Common myeloid progenitor, CD34-positive (primary cell): ENCODE data around the gene AP3D1.
"Not testable (repeated sequence)": the region's sequence is repeated elsewhere in the genome, so short reads cannot be mapped to it uniquely, and the experiment has no call there.

Experiments
- CTCF ChIA-PET: fragments of 350-600 bp; sonication (Branson Sonifier 250); formaldehyde crosslinking; loops from one replicate; lab custom pipeline; 2021; ENCODE audit warnings: antibody characterized with exemption; lab: Charles Lee
- POLR2A ChIA-PET: fragments of 350-600 bp; sonication (Branson Sonifier 250); formaldehyde crosslinking; loops from one replicate; lab custom pipeline; 2021; ENCODE audit warnings: antibody characterized with exemption; lab: Charles Lee
- DNase-seq, 3 donors: peaks; one replicate each; pipeline versions ENCODE4 v3.0.0 to v3.0.0-alpha.2; 2013
- H3K27ac ChIP-seq, 2 experiments: 1 replicate in 1 of 2; 2 replicates in 1 of 2; pipeline ENCODE4 v1.7.0; 2013; ENCODE audit warnings: inconsistent platforms in 2 of 2, low read length in 2 of 2, mild to moderate bottlenecking in 2 of 2, low read depth in 1 of 2, moderate library complexity in 1 of 2; ENCODE audit not compliant: severe bottlenecking in 2 of 2, insufficient read depth in 1 of 2, poor library complexity in 1 of 2
- H3K27me3 ChIP-seq, 5 experiments: replicated peaks in 2 of 5; 1 replicate in 3 of 5; 2 replicates in 2 of 5; pipeline versions ENCODE4 v1.6.1 to v1.7.0; 2013; ENCODE audit warnings: low read length in 4 of 5, mild to moderate bottlenecking in 2 of 5, moderate library complexity in 2 of 5, inconsistent platforms in 1 of 5; ENCODE audit not compliant: insufficient read depth in 5 of 5, control insufficient read depth in 4 of 5
- H3K36me3 ChIP-seq, 4 experiments: 1 replicate in 2 of 4; 2 replicates in 2 of 4; pipeline versions ENCODE4 v1.6.1 to v1.7.0; 2013; ENCODE audit warnings: low read length in 3 of 4, control low read depth in 1 of 4, mild to moderate bottlenecking in 1 of 4; ENCODE audit not compliant: control insufficient read depth in 4 of 4, insufficient read depth in 4 of 4
- H3K4me1 ChIP-seq, 4 experiments: 1 replicate in 3 of 4; 2 replicates in 1 of 4; pipeline versions ENCODE4 v1.6.1 to v1.7.1; 2013; ENCODE audit warnings: low read length in 3 of 4, mild to moderate bottlenecking in 3 of 4, control low read depth in 1 of 4, inconsistent platforms in 1 of 4, moderate library complexity in 1 of 4; ENCODE audit not compliant: control insufficient read depth in 4 of 4, insufficient read depth in 4 of 4; ENCODE audit errors: control extremely low read depth in 1 of 4
- H3K4me3 ChIP-seq, 7 experiments: 1 replicate in 4 of 7; 2 replicates in 3 of 7; pipeline versions ENCODE4 v1.5.1 to v1.7.0; 2013; ENCODE audit warnings: mild to moderate bottlenecking in 7 of 7, low read length in 6 of 7, moderate library complexity in 6 of 7, inconsistent platforms in 2 of 7, low read depth in 2 of 7, control low read depth in 1 of 7; ENCODE audit not compliant: insufficient read depth in 4 of 7, control insufficient read depth in 1 of 7; ENCODE audit errors: extremely low read depth in 1 of 7
- H3K9me3 ChIP-seq, 5 experiments: 1 replicate in 4 of 5; 2 replicates in 1 of 5; pipeline versions ENCODE4 v1.6.1 to v1.7.1; 2013; ENCODE audit warnings: low read length in 4 of 5, mild to moderate bottlenecking in 2 of 5, inconsistent platforms in 1 of 5, low read depth in 1 of 5, moderate library complexity in 1 of 5; ENCODE audit not compliant: control insufficient read depth in 4 of 5, insufficient read depth in 2 of 5; ENCODE audit errors: control extremely low read depth in 1 of 5
- WGBS: methylation state at CpG from one replicate; pipeline ENCODE4 v1.1.5; 2013; ENCODE audit not compliant: insufficient coverage; 5-methylcytosine and 5-hydroxymethylcytosine counted together

The AP3D1 gene

DNA sequence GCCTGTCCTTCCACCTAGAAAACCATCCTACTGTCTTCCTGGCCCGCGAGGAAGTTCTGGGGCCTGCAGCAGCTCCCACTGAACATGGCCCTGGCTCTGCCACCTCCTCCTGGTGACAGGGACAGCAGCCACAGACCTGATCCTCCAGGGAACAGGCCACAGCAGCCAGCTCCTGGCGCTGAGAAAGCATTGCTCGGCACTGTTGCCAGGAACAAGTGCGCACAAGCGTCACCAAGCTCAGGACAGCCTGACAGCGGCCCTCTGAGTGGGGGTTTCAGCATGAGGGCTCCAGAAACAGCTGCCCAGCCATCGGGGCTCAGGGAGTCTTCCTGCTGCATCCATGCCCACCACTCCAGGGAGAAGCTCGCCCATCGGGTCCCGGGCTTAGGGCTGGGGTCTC, 21.9 kb downstream of the AP3D1 start:
- H3K36me3 ChIP-seq = peaks cover 2 to 76% (median 50%) of the 10 kb centered on the region in 4 experiments
- no peaks in the 10 kb centered on the region for H3K4me1 ChIP-seq
- no peaks in the 10 kb centered on the region for H3K9me3 ChIP-seq
- no peak for DNase-seq
- no peaks in the 10 kb centered on the region for H3K27me3 ChIP-seq
- CTCF ChIA-PET = interaction anchor here (1.3 to 3.1 kb wide), 3 partner anchors 12 to 56 kb away, joined by 3 to 9 read pairs (median 3); no protein-coding TSS in a partner anchor
- no peak overlapping the region for H3K27ac ChIP-seq
- POLR2A ChIA-PET = no interaction called here
- H3K4me3 ChIP-seq = no peak overlapping the region
- WGBS = 100% methylated on average over 10 of the region's 11 CpGs

- no peaks in the 10 kb centered on the region for H3K27me3 ChIP-seq
- no peak for DNase-seq
- CTCF ChIA-PET = interaction anchor here (1.3 to 3.1 kb wide), 3 partner anchors 13 to 55 kb away, joined by 3 to 9 read pairs (median 3); no protein-coding TSS in a partner anchor
- H3K4me1 ChIP-seq = no peaks in the 10 kb centered on the region
- 91% methylated on average over 6 of the region's 21 CpGs for WGBS
- no peak overlapping the region for H3K4me3 ChIP-seq
- H3K9me3 ChIP-seq = no peaks in the 10 kb centered on the region
- no peak overlapping the region for H3K27ac ChIP-seq
- POLR2A ChIA-PET = no interaction called here
- H3K36me3 ChIP-seq = peaks cover 2 to 78% (median 54%) of the 10 kb centered on the region in 4 experiments
Observed at GRCh38 chr19:2129022-2129421, 22.3 kb downstream of the AP3D1 start.

DNA sequence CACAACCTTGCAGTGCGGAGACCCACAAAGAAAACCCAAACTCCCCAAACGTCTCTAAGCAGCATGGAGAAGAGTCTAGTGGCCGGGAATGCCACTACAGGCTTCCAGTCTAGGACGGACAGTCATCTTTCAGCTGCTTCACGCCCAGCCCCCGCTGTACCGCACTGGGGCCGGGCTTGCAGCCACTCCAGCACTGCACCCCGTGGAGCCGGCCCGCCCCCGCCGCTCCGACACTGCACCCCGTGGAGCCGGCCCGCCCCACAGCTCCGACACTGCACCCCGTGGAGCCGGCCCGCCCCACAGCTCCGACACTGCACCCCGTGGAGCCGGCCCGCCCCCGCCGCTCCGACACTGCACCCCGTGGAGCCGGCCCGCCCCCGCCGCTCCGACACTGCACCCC, 23.1 kb downstream of the AP3D1 start:
- POLR2A ChIA-PET = interaction anchor here (0.6 kb wide), 1 partner anchor 64 kb away, joined by 4 read pairs; no protein-coding TSS in a partner anchor
- H3K4me3 ChIP-seq, H3K4me1 ChIP-seq, H3K27ac ChIP-seq, DNase-seq, H3K27me3 ChIP-seq, H3K9me3 ChIP-seq: not testable (repeated sequence)
- peaks cover 3 to 86% (median 59%) of the 10 kb centered on the region in 4 experiments for H3K36me3 ChIP-seq
- WGBS = 97% methylated on average over 11 of the region's 34 CpGs
- CTCF ChIA-PET = interaction anchor here (3.1 kb wide), 1 partner anchor 13 kb away, joined by 9 read pairs; no protein-coding TSS in a partner anchor

DNA sequence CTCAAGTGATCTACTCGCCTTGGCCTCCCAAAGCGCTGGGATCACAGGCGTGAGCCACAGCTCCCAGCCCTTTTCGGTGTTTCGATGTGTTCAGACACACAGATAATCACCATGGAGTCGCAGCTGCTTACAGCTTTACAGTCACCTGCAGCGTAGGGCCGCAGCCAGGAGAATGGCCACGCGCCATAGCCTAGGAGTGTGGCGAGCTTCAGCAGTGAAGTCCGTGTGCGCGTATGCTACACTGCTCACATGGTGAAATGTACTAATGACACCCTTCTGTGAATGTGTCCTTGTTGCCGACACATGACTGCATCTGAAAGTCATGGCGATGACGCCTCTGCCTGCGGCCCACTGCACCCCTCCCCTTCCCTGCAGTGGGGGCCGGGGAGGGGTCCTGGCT, 23.6 kb downstream of the AP3D1 start:
- H3K36me3 ChIP-seq = peaks cover 6 to 86% (median 61%) of the 10 kb centered on the region in 4 experiments
- POLR2A ChIA-PET = interaction anchor here (0.6 kb wide), 1 partner anchor 65 kb away, joined by 4 read pairs; no protein-coding TSS in a partner anchor

DNA sequence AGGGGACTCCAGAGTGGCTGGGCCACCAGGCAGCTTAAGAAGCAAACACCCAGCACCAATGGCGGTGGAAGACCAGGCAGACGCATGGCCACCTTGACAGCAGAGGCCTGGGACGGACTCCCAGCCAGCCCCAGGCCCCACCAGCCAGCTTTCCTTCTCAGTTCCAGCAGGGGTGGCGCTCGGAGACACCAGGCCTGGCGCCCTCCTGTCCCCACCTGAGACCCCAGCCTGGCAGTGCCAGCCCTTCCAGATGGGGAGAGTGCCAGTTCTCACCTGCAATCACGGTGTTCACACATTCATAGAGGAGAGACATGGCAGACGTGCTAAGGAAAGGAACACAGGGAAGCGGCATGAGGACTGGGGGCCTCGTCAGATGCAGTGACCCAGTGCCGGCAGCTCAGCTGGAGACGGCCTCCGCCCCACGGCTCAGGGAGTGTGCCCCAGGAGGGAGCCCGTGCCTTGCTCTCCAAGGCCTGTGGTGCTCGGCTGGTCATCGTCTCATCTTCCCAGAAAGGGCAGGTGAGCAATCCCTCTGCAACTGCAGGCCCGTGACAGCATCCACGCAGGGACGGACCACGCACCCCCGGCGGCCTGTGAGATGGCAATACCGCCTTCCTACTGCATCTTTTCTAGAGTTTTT, 24.4 kb downstream of the AP3D1 start:
- Histone ChIP-seq H3K27ac (no peak overlapping the region), H3K27me3 (no peaks in the 10 kb centered on the region), H3K4me1 (no peaks in the 10 kb centered on the region), H3K9me3 (no peaks in the 10 kb centered on the region), H3K36me3 (peaks cover 4 to 86% (median 63%) of the 10 kb centered on the region in 4 experiments), H3K4me3 (no peak overlapping the region)
- POLR2A ChIA-PET = no interaction called here
- DNase-seq = no peak
- WGBS = 98% methylated on average over 19 of the region's 24 CpGs
- CTCF ChIA-PET = interaction anchor here (3.1 kb wide), 1 partner anchor 15 kb away, joined by 9 read pairs; no protein-coding TSS in a partner anchor

More for the DNA sequence above, 23.6 kb downstream of the AP3D1 start:
- peak in 1 of 3 donors; percentile 14 for DNase-seq
- no peaks in the 10 kb centered on the region for H3K27me3 ChIP-seq
- no peak overlapping the region for H3K27ac ChIP-seq
- 95% methylated on average over 18 of the region's 19 CpGs for WGBS
- no peak overlapping the region for H3K4me3 ChIP-seq
- no peaks in the 10 kb centered on the region for H3K9me3 ChIP-seq
- H3K4me1 ChIP-seq = no peaks in the 10 kb centered on the region
- CTCF ChIA-PET = interaction anchor here (3.1 kb wide), 1 partner anchor 14 kb away, joined by 9 read pairs; no protein-coding TSS in a partner anchor

GRCh38 chr19:2123682-2124387, 27.5 kb downstream of the AP3D1 start:
- no peak overlapping the region for H3K27ac ChIP-seq
- H3K36me3 ChIP-seq = peaks cover 12 to 82% (median 63%) of the 10 kb centered on the region in 4 experiments
- DNase-seq = no peak
- 98% methylated on average over 20 of the region's 25 CpGs for WGBS
- POLR2A ChIA-PET = no interaction called here
- no peaks in the 10 kb centered on the region for H3K9me3 ChIP-seq
- CTCF ChIA-PET = interaction anchor here (1.2 to 1.9 kb wide), 2 partner anchors 9 to 14 kb away, joined by 4 read pairs; no protein-coding TSS in a partner anchor
- H3K27me3 ChIP-seq = no peaks in the 10 kb centered on the region
- H3K4me1 ChIP-seq = no peaks in the 10 kb centered on the region
- no peak overlapping the region for H3K4me3 ChIP-seq
